ENCODE results near the gene TAS2R3. TPM values are rescaled to one million over a fixed set of nuclear protein-coding genes. Genes with fewer than 3 reads are reported as not detected.

The TAS2R3 gene
- total and polyA plus RNA-seq, 9 of the 15 experiments (the other 6 are each of a cell fraction or from before 2014, with no cell fraction given), result 0.37 to 1.9 (median 1.2) TPM; not detected in 2

DNA sequence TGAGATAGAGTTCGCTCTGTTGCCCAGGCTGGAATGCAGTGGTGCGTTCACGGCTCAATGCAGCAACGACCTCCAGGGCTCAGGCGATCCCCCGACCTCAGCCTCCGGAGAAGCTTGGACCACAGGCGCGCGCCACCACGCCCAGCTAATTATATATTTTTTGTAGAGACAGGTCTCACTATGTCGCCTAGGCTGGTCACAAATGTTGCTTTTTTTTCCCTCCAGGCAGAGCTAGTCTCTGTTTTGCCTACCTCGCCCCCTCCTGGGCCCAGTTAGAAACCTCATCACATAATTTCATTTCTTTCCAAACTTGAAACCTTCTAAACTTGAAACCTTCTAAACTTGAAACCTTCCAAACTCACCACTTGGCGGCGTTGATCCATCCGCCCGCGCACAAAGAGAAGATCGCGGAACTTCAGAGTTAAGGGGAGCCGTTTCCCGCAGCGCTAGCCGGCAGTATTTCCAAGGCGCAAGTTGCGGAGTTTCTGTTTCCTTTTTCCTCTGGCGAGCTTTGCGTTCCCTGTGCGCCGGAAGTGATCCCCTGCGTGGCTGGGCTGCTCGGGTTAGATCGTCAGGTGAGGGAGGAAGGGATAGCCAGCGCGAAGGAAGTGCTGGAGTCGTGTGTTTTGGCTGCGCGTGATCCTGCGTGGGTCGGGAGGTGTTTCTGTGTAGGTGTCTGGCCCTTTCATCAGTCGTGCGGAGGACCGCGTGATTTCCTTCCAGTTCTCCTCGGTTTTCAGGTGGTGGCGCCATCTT is 25.9 kb upstream of the TAS2R3 start, which contains the start of gene SSBP1 (continued):
- TF ChIP-seq DIDO1 (tag; IDR thresholded peaks at IDR 0.05; ENCODE audit: low read depth) (peak; percentile 98), NFRKB (IDR thresholded peaks at IDR 0.05; ENCODE audit: low read depth) (peak; percentile 99), CHD2 (IDR thresholded peaks at IDR 0.05; ENCODE audit: low read depth, low read length) (peak; percentile 61; the same call in 1 of the 2 replicates), SRSF7 (optimal IDR thresholded peaks at IDR 0.05; ENCODE audit: low read depth, low read length) (no peak), ZKSCAN1 (IDR thresholded peaks at IDR 0.05; ENCODE audit: low read depth, low read length) (peak; percentile 78), RB1 (IDR thresholded peaks at IDR 0.05; ENCODE audit: low read depth) (peak; percentile 97), HNRNPLL (IDR thresholded peaks at IDR 0.05; ENCODE audit: low read depth, low read length, poor library complexity, severe bottlenecking) (peak; percentile 99), PML (IDR thresholded peaks at IDR 0.05; ENCODE audit: low read length) (peak; percentile 95), MED1 (CRISPR knock-in tag; IDR thresholded peaks at IDR 0.05; ENCODE audit: borderline replicate concordance) (no peak), ESRRB (CRISPR knock-in tag; IDR thresholded peaks at IDR 0.05; ENCODE audit: borderline replicate concordance) (no peak), FOXJ2 (tag; IDR thresholded peaks at IDR 0.05) (peak; percentile 97), GATAD2A (IDR thresholded peaks at IDR 0.05) (0 out of 2 replicates have a peak, but pooled peaks have one; percentile 5), CHCHD3 (CRISPR knock-in tag; IDR thresholded peaks at IDR 0.05) (no peak), MTA3 (IDR thresholded peaks at IDR 0.05; ENCODE audit: borderline replicate concordance) (peak; percentile 92), SMAD3 (CRISPR knock-in tag; conservative IDR thresholded peaks at IDR 0.05) (peak; percentile 89), RBM14 (IDR thresholded peaks at IDR 0.05; ENCODE audit: borderline replicate concordance, insufficient read depth, low read depth, low read length) (no peak)
- TF ChIP-seq, protein P1, sequence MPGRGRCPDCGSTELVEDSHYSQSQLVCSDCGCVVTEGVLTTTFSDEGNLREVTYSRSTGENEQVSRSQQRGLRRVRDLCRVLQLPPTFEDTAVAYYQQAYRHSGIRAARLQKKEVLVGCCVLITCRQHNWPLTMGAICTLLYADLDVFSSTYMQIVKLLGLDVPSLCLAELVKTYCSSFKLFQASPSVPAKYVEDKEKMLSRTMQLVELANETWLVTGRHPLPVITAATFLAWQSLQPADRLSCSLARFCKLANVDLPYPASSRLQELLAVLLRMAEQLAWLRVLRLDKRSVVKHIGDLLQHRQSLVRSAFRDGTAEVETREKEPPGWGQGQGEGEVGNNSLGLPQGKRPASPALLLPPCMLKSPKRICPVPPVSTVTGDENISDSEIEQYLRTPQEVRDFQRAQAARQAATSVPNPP (IDR thresholded peaks at IDR 0.05; ENCODE audit: borderline replicate concordance, insufficient read depth, insufficient read length), result no peak
- TF ChIP-seq, protein P2, sequence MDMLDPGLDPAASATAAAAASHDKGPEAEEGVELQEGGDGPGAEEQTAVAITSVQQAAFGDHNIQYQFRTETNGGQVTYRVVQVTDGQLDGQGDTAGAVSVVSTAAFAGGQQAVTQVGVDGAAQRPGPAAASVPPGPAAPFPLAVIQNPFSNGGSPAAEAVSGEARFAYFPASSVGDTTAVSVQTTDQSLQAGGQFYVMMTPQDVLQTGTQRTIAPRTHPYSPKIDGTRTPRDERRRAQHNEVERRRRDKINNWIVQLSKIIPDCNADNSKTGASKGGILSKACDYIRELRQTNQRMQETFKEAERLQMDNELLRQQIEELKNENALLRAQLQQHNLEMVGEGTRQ (CRISPR knock-in tag; IDR thresholded peaks at IDR 0.05), result no peak; the same call in 1 of the 2 replicates
- TF ChIP-seq, protein P3, sequence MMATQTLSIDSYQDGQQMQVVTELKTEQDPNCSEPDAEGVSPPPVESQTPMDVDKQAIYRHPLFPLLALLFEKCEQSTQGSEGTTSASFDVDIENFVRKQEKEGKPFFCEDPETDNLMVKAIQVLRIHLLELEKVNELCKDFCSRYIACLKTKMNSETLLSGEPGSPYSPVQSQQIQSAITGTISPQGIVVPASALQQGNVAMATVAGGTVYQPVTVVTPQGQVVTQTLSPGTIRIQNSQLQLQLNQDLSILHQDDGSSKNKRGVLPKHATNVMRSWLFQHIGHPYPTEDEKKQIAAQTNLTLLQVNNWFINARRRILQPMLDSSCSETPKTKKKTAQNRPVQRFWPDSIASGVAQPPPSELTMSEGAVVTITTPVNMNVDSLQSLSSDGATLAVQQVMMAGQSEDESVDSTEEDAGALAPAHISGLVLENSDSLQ (IDR thresholded peaks at IDR 0.05), result peak; percentile 51; the same call in 1 of the 2 replicates
- TF ChIP-seq, protein P4, sequence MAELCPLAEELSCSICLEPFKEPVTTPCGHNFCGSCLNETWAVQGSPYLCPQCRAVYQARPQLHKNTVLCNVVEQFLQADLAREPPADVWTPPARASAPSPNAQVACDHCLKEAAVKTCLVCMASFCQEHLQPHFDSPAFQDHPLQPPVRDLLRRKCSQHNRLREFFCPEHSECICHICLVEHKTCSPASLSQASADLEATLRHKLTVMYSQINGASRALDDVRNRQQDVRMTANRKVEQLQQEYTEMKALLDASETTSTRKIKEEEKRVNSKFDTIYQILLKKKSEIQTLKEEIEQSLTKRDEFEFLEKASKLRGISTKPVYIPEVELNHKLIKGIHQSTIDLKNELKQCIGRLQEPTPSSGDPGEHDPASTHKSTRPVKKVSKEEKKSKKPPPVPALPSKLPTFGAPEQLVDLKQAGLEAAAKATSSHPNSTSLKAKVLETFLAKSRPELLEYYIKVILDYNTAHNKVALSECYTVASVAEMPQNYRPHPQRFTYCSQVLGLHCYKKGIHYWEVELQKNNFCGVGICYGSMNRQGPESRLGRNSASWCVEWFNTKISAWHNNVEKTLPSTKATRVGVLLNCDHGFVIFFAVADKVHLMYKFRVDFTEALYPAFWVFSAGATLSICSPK (IDR thresholded peaks at IDR 0.05; ENCODE audit: borderline replicate concordance), result no peak
- TF ChIP-seq, protein P5, sequence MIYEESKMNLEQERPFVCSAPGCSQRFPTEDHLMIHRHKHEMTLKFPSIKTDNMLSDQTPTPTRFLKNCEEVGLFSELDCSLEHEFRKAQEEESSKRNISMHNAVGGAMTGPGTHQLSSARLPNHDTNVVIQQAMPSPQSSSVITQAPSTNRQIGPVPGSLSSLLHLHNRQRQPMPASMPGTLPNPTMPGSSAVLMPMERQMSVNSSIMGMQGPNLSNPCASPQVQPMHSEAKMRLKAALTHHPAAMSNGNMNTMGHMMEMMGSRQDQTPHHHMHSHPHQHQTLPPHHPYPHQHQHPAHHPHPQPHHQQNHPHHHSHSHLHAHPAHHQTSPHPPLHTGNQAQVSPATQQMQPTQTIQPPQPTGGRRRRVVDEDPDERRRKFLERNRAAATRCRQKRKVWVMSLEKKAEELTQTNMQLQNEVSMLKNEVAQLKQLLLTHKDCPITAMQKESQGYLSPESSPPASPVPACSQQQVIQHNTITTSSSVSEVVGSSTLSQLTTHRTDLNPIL (CRISPR knock-in tag; IDR thresholded peaks at IDR 0.05), result no peak
